Spleen (tissue), 7 donors: ENCODE data around the gene ALKBH4.
A peak's percentile ranks its signal among the peaks of the same experiment; 100 is the strongest.

Experiments
- CTCF ChIP-seq, 11 experiments: fragments of 200-600 bp in 7 of 11; fragments of 450-650 bp in 4 of 11; sonication (generic) in 4 of 11; IDR thresholded peaks in 8 of 11; conservative IDR thresholded peaks in 3 of 11; 1 replicate in 7 of 11; 2 replicates in 4 of 11; pipeline versions ENCODE4 v1.4.0 to v1.8.0; 2016 to 2021; ENCODE audit warnings: antibody characterized with exemption in 11 of 11, inconsistent platforms in 4 of 11, mild to moderate bottlenecking in 1 of 11
- POLR2AphosphoS5 ChIP-seq, 3 donors: sonication (generic); formaldehyde crosslinking; IDR thresholded peaks; one replicate each; pipeline ENCODE4 v1.5.1; 2017; ENCODE audit warnings: antibody characterized with exemption in 3 of 3
- donor health status: DM: no; HTN: no; CAD: no; lungs with moderate emphysema.
- donor health status: DM: no; HTN: no; CAD: no.
- donor health status: DM: no; HTN: no; CAD: no.

- TF ChIP-seq CTCF (IDR thresholded peaks at IDR 0.05 in 8 of 11, conservative IDR thresholded peaks at IDR 0.05 in 3 of 11) (no peak), POLR2AphosphoS5 (IDR thresholded peaks at IDR 0.05) (peak; percentile 59 to 69 (median 61))
These were observed 32.9 kb downstream of the ALKBH4 start for GRCh38 chr7:102431617-102432298.
